Measurements from ENCODE around the gene CRADD.
"Not testable (repeated sequence)": the region's sequence is repeated elsewhere in the genome, so short reads cannot be mapped to it uniquely, and the experiment has no call there.

The CRADD gene

GRCh38 chr12:93706824-93707223 lies 29.6 kb downstream of the CRADD start:
- no peak for DNase-seq (ENCODE audit: low read depth)

- DNase-seq (ENCODE audit: low read depth) = no peak
These were observed 30.7 kb downstream of the CRADD start for GRCh38 chr12:93707836-93708235.

- DNase-seq (ENCODE audit: low read depth) = no peak
These were observed 31.8 kb downstream of the CRADD start for GRCh38 chr12:93708952-93709351.

GRCh38 chr12:93709386-93709785 lies 32.2 kb downstream of the CRADD start:
- DNase-seq (ENCODE audit: low read depth) = no peak

- no peak for DNase-seq (ENCODE audit: low read depth)
These were observed 33.4 kb downstream of the CRADD start for GRCh38 chr12:93710574-93710926.

- DNase-seq (ENCODE audit: low read depth) = not testable (repeated sequence)
These were observed 34.3 kb downstream of the CRADD start for GRCh38 chr12:93711502-93711901.

- DNase-seq (ENCODE audit: low read depth) = no peak
These were observed 35.0 kb downstream of the CRADD start for GRCh38 chr12:93712200-93712599.

- no peak for DNase-seq (ENCODE audit: low read depth)
These were observed 35.9 kb downstream of the CRADD start for GRCh38 chr12:93713060-93713459.

- no peak for DNase-seq (ENCODE audit: low read depth)
These were observed 36.6 kb downstream of the CRADD start for GRCh38 chr12:93713800-93714199.

- no peak for DNase-seq (ENCODE audit: low read depth)
These were observed 37.2 kb downstream of the CRADD start for GRCh38 chr12:93714382-93714781.

GRCh38 chr12:93719710-93720109 lies 42.5 kb downstream of the CRADD start:
- no peak for DNase-seq (ENCODE audit: low read depth)

- DNase-seq (ENCODE audit: low read depth) = no peak
These were observed 43.4 kb downstream of the CRADD start for GRCh38 chr12:93720559-93720958.

- DNase-seq (ENCODE audit: low read depth) = no peak
These were observed 45.0 kb downstream of the CRADD start for GRCh38 chr12:93722179-93722578.

GRCh38 chr12:93722835-93723567 lies 45.8 kb downstream of the CRADD start:
- DNase-seq (ENCODE audit: low read depth) = no peak

- DNase-seq (ENCODE audit: low read depth) = no peak
These were observed 46.4 kb downstream of the CRADD start for GRCh38 chr12:93723568-93723930.

- DNase-seq (ENCODE audit: low read depth) = no peak
These were observed 48.4 kb downstream of the CRADD start for GRCh38 chr12:93725531-93725930.

GRCh38 chr12:93727195-93727811 lies 50.1 kb downstream of the CRADD start:
- DNase-seq (ENCODE audit: low read depth) = no peak

GRCh38 chr12:93727911-93728310 lies 50.7 kb downstream of the CRADD start:
- DNase-seq (ENCODE audit: low read depth) = no peak

- DNase-seq (ENCODE audit: low read depth) = no peak
These were observed 52.8 kb downstream of the CRADD start for GRCh38 chr12:93729934-93730333.

- no peak for DNase-seq (ENCODE audit: low read depth)
These were observed 56.2 kb downstream of the CRADD start for GRCh38 chr12:93733358-93733757.

GRCh38 chr12:93733928-93734327 lies 56.8 kb downstream of the CRADD start:
- no peak for DNase-seq (ENCODE audit: low read depth)

- no peak for DNase-seq (ENCODE audit: low read depth)
These were observed 57.6 kb downstream of the CRADD start for GRCh38 chr12:93734784-93735183.

- no peak for DNase-seq (ENCODE audit: low read depth)
These were observed 59.5 kb downstream of the CRADD start for GRCh38 chr12:93736640-93737178.

Data from activated T-cell treated with anti-CD3 and anti-CD28 coated beads for 48 hours (primary cell).